ENCODE results near the gene NTSR2.

The NTSR2 gene

GRCh38 chr2:11613297-11613696 is 56.7 kb downstream of the NTSR2 start:
- no peak overlapping the region for H3K27ac ChIP-seq
- no peak overlapping the region for H3K4me3 ChIP-seq
- DNase-seq: no peak

GRCh38 chr2:11612553-11613215 is 57.3 kb downstream of the NTSR2 start:
- intact Hi-C loops (cut with DNase I; ENCODE audit: low total_unique reads): no loop called here
- H3K36me3 ChIP-seq: peaks cover 0 to 28% (median 0%) of the 10 kb centered on the region in 3 donors
- DNase-seq: no peak
- no peaks in the 10 kb centered on the region for H3K4me1 ChIP-seq
- no peak for TF ChIP-seq CTCF (IDR thresholded peaks at IDR 0.05)
- H3K4me3 ChIP-seq: no peak overlapping the region
- no peaks in the 10 kb centered on the region for H3K27me3 ChIP-seq
- H3K9me3 ChIP-seq: no peaks in the 10 kb centered on the region
- no peak overlapping the region for H3K27ac ChIP-seq

More at GRCh38 chr2:11613297-11613696, 56.7 kb downstream of the NTSR2 start:
- Histone ChIP-seq H3K27me3 (peaks cover 0 to 2% of the 10 kb centered on the region in 2 donors), H3K4me1 (no peaks in the 10 kb centered on the region), H3K9me3 (no peaks in the 10 kb centered on the region), H3K36me3 (peaks cover 0 to 31% (median 0%) of the 10 kb centered on the region in 3 donors)
- intact Hi-C loops (cut with DNase I; ENCODE audit: low total_unique reads): no loop called here
- no peak for TF ChIP-seq CTCF (IDR thresholded peaks at IDR 0.05)

GRCh38 chr2:11611251-11611650 is 58.7 kb downstream of the NTSR2 start:
- Histone ChIP-seq H3K9me3 (no peaks in the 10 kb centered on the region), H3K4me3 (no peak overlapping the region), H3K27ac (no peak overlapping the region), H3K36me3 (peaks cover 0 to 16% (median 0%) of the 10 kb centered on the region in 3 donors), H3K27me3 (no peaks in the 10 kb centered on the region), H3K4me1 (no peaks in the 10 kb centered on the region)
- TF ChIP-seq CTCF (IDR thresholded peaks at IDR 0.05): no peak
- intact Hi-C loops (cut with DNase I; ENCODE audit: low total_unique reads): no loop called here
- DNase-seq: no peak

GRCh38 chr2:11610624-11611242 is 59.3 kb downstream of the NTSR2 start:
- H3K36me3 ChIP-seq: peaks cover 0 to 16% (median 0%) of the 10 kb centered on the region in 3 donors
- no peak for TF ChIP-seq CTCF (IDR thresholded peaks at IDR 0.05)
- intact Hi-C loops (cut with DNase I; ENCODE audit: low total_unique reads): no loop called here
- no peaks in the 10 kb centered on the region for H3K9me3 ChIP-seq
- DNase-seq: no peak
- H3K27me3 ChIP-seq: no peaks in the 10 kb centered on the region
- no peaks in the 10 kb centered on the region for H3K4me1 ChIP-seq
- H3K27ac ChIP-seq: no peak overlapping the region
- no peak overlapping the region for H3K4me3 ChIP-seq

Measured in tibial artery (tissue), 4 donors.